Fibroblast of the conjunctiva (primary cell): ENCODE data around the gene DUSP28.
"Not testable (repeated sequence)": the region's sequence is repeated elsewhere in the genome, so short reads cannot be mapped to it uniquely, and the experiment has no call there.

Experiments
- DNase-seq: peaks from one replicate; pipeline ENCODE4 v3.0.0-alpha.2; 2010; ENCODE audit warnings: low read depth

Gene DUSP28

GRCh38 chr2:240527153-240527750 lies 32.9 kb upstream of the DUSP28 start:
- no peak for DNase-seq

GRCh38 chr2:240528406-240529040 lies 31.6 kb upstream of the DUSP28 start:
- no peak for DNase-seq

GRCh38 chr2:240529344-240529999 lies 30.7 kb upstream of the DUSP28 start:
- DNase-seq, result no peak

- DNase-seq, result no peak
These were observed 30.0 kb upstream of the DUSP28 start for GRCh38 chr2:240530181-240530580.

GRCh38 chr2:240531038-240531437 lies 29.1 kb upstream of the DUSP28 start:
- no peak for DNase-seq

- DNase-seq, result no peak
These were observed 28.0 kb upstream of the DUSP28 start for GRCh38 chr2:240532031-240532775.

- DNase-seq, result no peak
These were observed 22.0 kb upstream of the DUSP28 start for GRCh38 chr2:240538031-240538780.

- not testable (repeated sequence) for DNase-seq
These were observed 21.1 kb upstream of the DUSP28 start for GRCh38 chr2:240539101-240539500.

- no peak for DNase-seq
These were observed 20.3 kb upstream of the DUSP28 start for GRCh38 chr2:240539906-240540305.

GRCh38 chr2:240551288-240551687 lies 8.9 kb upstream of the DUSP28 start:
- no peak for DNase-seq

GRCh38 chr2:240551811-240552210 lies 8.3 kb upstream of the DUSP28 start:
- DNase-seq, result no peak

- DNase-seq, result no peak
These were observed 6.1 kb upstream of the DUSP28 start for GRCh38 chr2:240553956-240554480.

- DNase-seq, result no peak
These were observed 5.2 kb upstream of the DUSP28 start for GRCh38 chr2:240554767-240555493.

- no peak for DNase-seq
These were observed 4.5 kb upstream of the DUSP28 start for GRCh38 chr2:240555541-240556250.

- DNase-seq, result no peak
These were observed 3.5 kb upstream of the DUSP28 start for GRCh38 chr2:240556553-240557100.

GRCh38 chr2:240557101-240557751 lies 2.9 kb upstream of the DUSP28 start:
- no peak for DNase-seq

- peak; percentile 40 for DNase-seq
These were observed 2.3 kb upstream of the DUSP28 start, which contains the start of gene ANKMY1 for GRCh38 chr2:240557808-240558207. Gene ANKMY1 (minus strand): TSS chr2:240557988. CDS start chr2:240557335, 653 bp downstream.

- DNase-seq, result no peak
These were observed 1.9 kb upstream of the DUSP28 start for GRCh38 chr2:240558236-240558761.

GRCh38 chr2:240559286-240559685 lies 871 bp upstream of the DUSP28 start:
- no peak for DNase-seq
